ENCODE results near the gene DPH2. TPM values are rescaled to one million over a fixed set of nuclear protein-coding genes. Genes with fewer than 3 reads are reported as not detected.
A peak's percentile ranks its signal among the peaks of the same experiment; 100 is the strongest.

Gene DPH2
- total RNA-seq, 2 donors from 2014 or later, result 25.4 to 31.1 TPM

GRCh38 chr1:43975249-43975961 is 5.6 kb downstream of the DPH2 start:
- intact Hi-C loops (cut with DNase I), result no loop called here
- Histone ChIP-seq H3K27me3 (replicated peaks; ENCODE audit: insufficient read depth) (no peaks in the 10 kb centered on the region), H3K4me3 (peak overlapping the region; percentile 89 to 100), H3K36me3 (peaks cover 0 to 9% of the 10 kb centered on the region in 2 donors), H3K27ac (peak overlapping the region; percentile 91 to 97), H3K4me1 (replicated peaks) (peaks cover 33% of the 10 kb centered on the region), H3K9me3 (no peaks in the 10 kb centered on the region)
- TF ChIP-seq POLR2A (IDR thresholded peaks at IDR 0.05) (no peak), POLR2AphosphoS5 (IDR thresholded peaks at IDR 0.05) (peak; percentile 8)
- DNase-seq (ENCODE audit: low spot score), result peak; percentile 81
- WGBS, result 2% methylated on average over 34 of the region's 34 CpGs

- no peak for TF ChIP-seq POLR2A (IDR thresholded peaks at IDR 0.05)
- no peak for TF ChIP-seq POLR2AphosphoS5 (IDR thresholded peaks at IDR 0.05)
- TF ChIP-seq CTCF (IDR thresholded peaks at IDR 0.05), result no peak
- H3K4me1 ChIP-seq (replicated peaks), result peaks cover 30% of the 10 kb centered on the region
- H3K4me3 ChIP-seq, result peak overlapping the region; percentile 89 to 100
- DNase-seq (ENCODE audit: low spot score), result no peak
- WGBS, result 77% methylated on average over 4 of the region's 4 CpGs
- peak overlapping the region; percentile 91 to 97 for H3K27ac ChIP-seq
- intact Hi-C loops (cut with DNase I), result no loop called here
- H3K9me3 ChIP-seq, result no peaks in the 10 kb centered on the region
- H3K27me3 ChIP-seq (replicated peaks; ENCODE audit: insufficient read depth), result no peaks in the 10 kb centered on the region
- peaks cover 0 to 9% of the 10 kb centered on the region in 2 donors for H3K36me3 ChIP-seq
These were observed 6.2 kb downstream of the DPH2 start for GRCh38 chr1:43976045-43976444.

GRCh38 chr1:43976890-43977289 is 7.1 kb downstream of the DPH2 start:
- Histone ChIP-seq H3K4me3 (no peak overlapping the region), H3K27me3 (replicated peaks; ENCODE audit: insufficient read depth) (no peaks in the 10 kb centered on the region), H3K27ac (no peak overlapping the region), H3K4me1 (replicated peaks) (peaks cover 30% of the 10 kb centered on the region), H3K9me3 (no peaks in the 10 kb centered on the region), H3K36me3 (peaks cover 0 to 9% of the 10 kb centered on the region in 2 donors)
- no peak for DNase-seq (ENCODE audit: low spot score)
- 91% methylated on average over 8 of the region's 8 CpGs for WGBS
- TF ChIP-seq POLR2A (IDR thresholded peaks at IDR 0.05) (no peak), POLR2AphosphoS5 (IDR thresholded peaks at IDR 0.05) (no peak), CTCF (IDR thresholded peaks at IDR 0.05) (no peak)
- intact Hi-C loops (cut with DNase I), result no loop called here

- no peak overlapping the region for H3K4me3 ChIP-seq
- H3K9me3 ChIP-seq, result no peaks in the 10 kb centered on the region
- H3K4me1 ChIP-seq (replicated peaks), result peaks cover 30% of the 10 kb centered on the region
- no peaks in the 10 kb centered on the region for H3K27me3 ChIP-seq (replicated peaks; ENCODE audit: insufficient read depth)
- WGBS, result 88% methylated on average over 9 of the region's 9 CpGs
- TF ChIP-seq POLR2A (IDR thresholded peaks at IDR 0.05), result no peak
- TF ChIP-seq CTCF (IDR thresholded peaks at IDR 0.05), result no peak
- TF ChIP-seq POLR2AphosphoS5 (IDR thresholded peaks at IDR 0.05), result no peak
- DNase-seq (ENCODE audit: low spot score), result no peak
- peaks cover 0 to 9% of the 10 kb centered on the region in 2 donors for H3K36me3 ChIP-seq
- H3K27ac ChIP-seq, result no peak overlapping the region
- intact Hi-C loops (cut with DNase I), result no loop called here
These were observed 7.8 kb downstream of the DPH2 start for GRCh38 chr1:43977376-43978263.

- Histone ChIP-seq H3K4me1 (replicated peaks) (peaks cover 30% of the 10 kb centered on the region), H3K36me3 (peaks cover 0 to 9% of the 10 kb centered on the region in 2 donors), H3K27me3 (replicated peaks; ENCODE audit: insufficient read depth) (no peaks in the 10 kb centered on the region), H3K27ac (no peak overlapping the region), H3K9me3 (no peaks in the 10 kb centered on the region), H3K4me3 (peak overlapping the region in 1 of 2 donors; percentile 39)
- 77% methylated on average over 5 of the region's 5 CpGs for WGBS
- TF ChIP-seq POLR2A (IDR thresholded peaks at IDR 0.05) (no peak), CTCF (IDR thresholded peaks at IDR 0.05) (no peak), POLR2AphosphoS5 (IDR thresholded peaks at IDR 0.05) (no peak)
- intact Hi-C loops (cut with DNase I), result no loop called here
- no peak for DNase-seq (ENCODE audit: low spot score)
These were observed 8.4 kb downstream of the DPH2 start for GRCh38 chr1:43978264-43978550.

Measured in prostate gland (tissue), 2 donors.